GM12865 (cell line): ENCODE measurements around the gene ZSCAN12.

Experiments
- DNase-seq: peaks from one replicate; pipeline ENCODE4 v3.0.0; 2010; ENCODE audit warnings: low read depth
- H3K4me3 ChIP-seq: 2 replicates; pipeline ENCODE4 v1.5.1; 2011; ENCODE audit warnings: mild to moderate bottlenecking, low read depth, low read length, control low read depth
- TF ChIP-seq, protein P1 (sequence below): IDR thresholded peaks from 2 replicates; pipeline ENCODE4 v1.5.1; 2011; ENCODE audit warnings: low read length, control low read depth, low read depth, inconsistent platforms; ENCODE audit not compliant: insufficient read depth; ENCODE audit errors: missing control alignments

The ZSCAN12 gene

DNA sequence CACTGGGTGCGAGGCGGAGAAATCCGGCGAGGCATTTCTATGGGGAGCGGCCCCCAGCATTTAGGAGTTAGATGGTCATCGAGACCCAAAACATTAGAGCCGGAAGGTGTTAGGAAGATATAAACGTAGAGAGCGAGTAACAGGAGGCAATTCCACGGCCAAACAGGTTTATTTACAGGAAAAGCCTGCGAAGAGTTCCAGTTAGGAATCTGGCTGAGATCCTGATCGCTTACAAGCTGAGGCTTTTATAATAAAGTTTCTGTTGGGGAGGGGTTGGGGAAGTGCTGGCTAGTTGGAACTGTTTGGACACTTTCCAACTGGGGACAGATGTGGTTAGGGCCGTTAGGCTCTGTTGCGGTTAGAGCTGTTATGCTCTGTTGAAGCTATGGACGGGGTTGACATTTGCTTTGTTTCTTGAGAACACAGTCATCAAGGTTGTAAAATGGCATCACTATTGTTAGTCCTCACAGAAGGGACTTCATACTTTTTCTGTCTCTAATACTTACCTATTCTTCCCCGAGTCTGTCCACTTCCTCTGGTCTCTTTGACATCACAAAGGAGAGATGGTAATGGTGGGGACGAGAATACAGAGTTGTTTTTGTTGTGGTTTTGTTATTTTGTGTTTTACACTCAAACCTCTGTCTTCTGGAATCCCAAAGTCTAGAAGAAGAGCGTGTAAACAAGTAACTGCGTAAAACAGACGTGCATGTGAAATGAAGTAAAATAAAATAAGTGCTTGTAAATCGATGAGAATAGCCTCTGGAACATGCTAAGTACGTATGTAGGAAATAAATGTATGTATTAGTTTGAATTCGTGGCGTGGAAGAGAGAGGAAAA, 63.0 kb downstream of the ZSCAN12 start:
- DNase-seq, result peak; percentile 82
- H3K4me3 ChIP-seq, result peak overlapping the region; percentile 91
- TF ChIP-seq, protein P1, sequence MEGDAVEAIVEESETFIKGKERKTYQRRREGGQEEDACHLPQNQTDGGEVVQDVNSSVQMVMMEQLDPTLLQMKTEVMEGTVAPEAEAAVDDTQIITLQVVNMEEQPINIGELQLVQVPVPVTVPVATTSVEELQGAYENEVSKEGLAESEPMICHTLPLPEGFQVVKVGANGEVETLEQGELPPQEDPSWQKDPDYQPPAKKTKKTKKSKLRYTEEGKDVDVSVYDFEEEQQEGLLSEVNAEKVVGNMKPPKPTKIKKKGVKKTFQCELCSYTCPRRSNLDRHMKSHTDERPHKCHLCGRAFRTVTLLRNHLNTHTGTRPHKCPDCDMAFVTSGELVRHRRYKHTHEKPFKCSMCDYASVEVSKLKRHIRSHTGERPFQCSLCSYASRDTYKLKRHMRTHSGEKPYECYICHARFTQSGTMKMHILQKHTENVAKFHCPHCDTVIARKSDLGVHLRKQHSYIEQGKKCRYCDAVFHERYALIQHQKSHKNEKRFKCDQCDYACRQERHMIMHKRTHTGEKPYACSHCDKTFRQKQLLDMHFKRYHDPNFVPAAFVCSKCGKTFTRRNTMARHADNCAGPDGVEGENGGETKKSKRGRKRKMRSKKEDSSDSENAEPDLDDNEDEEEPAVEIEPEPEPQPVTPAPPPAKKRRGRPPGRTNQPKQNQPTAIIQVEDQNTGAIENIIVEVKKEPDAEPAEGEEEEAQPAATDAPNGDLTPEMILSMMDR, result no peak

DNA sequence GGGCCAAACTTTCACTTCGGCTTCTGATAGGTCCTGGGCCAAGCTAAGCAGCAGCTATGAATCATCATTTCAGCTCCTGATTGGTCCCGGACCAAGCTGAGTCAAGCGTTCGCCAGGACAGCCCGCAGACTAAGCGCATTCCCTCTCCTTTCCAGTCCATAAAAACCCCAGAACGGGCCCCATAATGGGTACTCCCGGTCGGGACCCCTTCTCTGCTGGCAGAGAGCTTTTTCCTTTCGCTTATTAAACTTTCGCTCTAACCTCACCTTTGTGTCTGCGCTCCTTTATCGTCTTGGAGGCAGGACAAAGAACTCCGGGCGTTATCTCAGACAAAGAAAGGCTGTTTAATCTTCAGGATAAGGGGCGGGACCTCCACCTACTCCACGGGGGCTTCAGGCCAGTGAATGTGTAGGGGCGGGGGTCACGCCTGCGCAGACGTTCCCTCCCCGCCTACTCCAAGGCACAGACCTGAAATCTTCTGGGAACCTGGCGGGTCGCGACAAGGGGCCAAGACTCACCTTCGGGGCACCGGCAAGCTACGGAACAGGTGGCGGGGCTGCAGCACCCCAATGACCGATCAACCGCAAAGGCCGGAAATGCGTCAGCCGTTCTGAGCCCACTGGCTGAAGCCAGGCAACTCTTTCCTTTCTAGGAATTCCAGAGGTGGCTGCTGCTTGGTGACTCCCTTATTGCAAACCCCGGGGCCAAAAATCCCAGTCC, 63.8 kb downstream of the ZSCAN12 start, which contains the start of gene ZSCAN31:
Gene ZSCAN31 (minus strand): TSS at position 585 of the 720 bp plus-strand sequence. CDS start 6,465 bp downstream, outside the sequence.
- H3K4me3 ChIP-seq, result peak within 1 kb of the TSS; percentile 91
- TF ChIP-seq, protein P1, result no peak
- DNase-seq, result peak; percentile 93

DNA sequence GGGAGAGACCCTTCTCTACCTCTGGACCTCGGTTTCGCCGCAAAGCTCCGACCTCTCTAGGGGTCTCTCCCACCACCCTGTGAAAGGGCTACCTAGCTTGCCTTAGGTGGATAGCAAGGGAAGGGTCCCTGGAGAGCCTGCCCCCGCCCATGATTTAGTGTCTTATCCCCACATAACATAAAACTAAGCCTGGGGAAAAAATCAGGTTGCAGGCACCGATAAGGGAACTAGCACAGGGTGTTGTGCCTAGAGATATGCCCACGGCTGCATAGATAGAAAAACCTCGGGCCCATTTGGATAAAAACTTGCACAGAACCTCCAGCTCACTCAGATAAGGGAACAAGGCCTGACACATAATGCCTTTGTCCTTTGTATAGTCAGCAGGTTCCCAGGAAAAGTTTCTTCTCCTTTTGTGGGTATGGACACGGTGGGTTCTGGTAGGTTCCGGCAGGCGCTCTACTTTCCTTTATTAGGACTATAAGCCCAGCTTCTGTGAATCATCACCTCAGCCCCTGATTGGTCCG, 64.4 kb downstream of the ZSCAN12 start:
- TF ChIP-seq, protein P1, result no peak
- DNase-seq, result no peak
- H3K4me3 ChIP-seq, result peak overlapping the region; percentile 91

DNA sequence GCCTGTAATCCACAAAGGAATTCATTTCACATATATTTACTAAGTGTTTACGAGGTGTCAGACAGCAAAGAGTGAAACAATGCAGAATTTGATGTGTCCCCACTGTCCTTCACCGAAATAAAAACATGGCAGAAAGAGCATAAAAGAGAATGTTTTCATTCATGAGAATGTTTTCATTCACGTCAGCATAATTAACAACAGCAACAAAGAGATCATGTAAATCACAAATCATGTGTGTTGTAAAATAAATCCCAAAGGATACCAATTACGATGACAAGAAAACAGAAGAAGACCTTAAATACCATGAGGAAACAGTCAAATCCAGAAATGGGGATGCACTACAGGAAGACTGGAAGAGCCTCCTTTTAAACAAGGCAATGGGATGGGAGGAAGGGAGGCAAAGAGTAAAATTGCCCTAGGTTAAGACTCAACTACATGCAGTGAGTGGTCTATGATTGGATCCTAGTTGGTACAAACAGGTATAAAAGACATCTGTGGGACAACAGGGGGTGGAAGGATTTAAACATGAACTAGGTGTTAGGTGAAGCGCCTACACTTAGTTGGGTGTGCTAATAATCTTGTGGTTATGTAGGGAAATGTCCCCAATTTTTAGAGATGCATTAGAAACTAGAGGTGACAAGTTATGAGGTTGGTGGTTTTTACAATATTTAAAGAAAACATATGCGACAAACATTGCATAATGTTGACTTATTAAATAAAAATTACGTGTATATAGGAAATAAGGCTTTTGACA, 65.1 kb downstream of the ZSCAN12 start:
- TF ChIP-seq, protein P1, result no peak
- no peak overlapping the region for H3K4me3 ChIP-seq
- no peak for DNase-seq

DNA sequence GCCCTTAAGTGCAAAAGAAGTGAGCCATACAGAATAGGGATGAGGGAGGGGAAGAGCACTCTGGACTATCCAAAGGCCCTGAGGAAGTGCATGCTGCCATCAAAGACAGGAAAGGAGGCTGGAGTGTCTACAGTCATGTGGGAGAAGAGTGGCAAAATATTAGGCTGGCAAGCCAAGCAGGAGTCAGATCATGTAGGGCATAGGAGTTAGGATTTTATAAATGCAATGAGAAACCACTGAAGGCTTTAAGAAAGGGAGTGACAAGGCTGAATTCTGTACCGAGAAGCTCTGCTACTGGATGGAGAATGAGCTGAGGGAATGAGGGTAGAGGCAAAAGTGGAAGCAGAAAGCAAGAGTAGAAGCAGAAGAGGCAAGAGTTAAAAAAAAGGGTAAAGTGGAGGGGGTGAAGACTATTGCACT, 65.9 kb downstream of the ZSCAN12 start:
- TF ChIP-seq, protein P1, result no peak
- no peak for DNase-seq
- H3K4me3 ChIP-seq, result no peak overlapping the region

DNA sequence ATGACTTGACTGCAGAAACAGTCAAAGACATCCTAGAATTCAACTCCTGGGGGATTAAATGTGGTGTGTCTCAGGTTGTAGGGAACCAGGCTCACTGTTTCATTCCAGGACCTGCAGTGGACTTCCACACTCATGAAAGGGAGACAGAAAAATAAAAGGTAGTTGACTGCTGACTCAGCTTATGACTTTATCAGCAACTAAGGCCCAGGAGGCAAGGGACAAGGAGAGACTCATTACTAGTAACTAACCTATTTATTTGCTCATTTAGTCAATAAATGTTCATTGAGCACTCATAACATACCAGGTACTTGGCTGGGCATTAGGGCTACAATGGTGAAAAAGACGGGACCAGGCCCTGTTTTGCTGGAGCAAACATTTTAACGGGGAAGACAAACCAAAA, 66.5 kb downstream of the ZSCAN12 start:
- H3K4me3 ChIP-seq, result no peak overlapping the region
- TF ChIP-seq, protein P1, result no peak
- no peak for DNase-seq
